ENCODE measurements around the gene CCDC8.
A peak's percentile ranks its signal among the peaks of the same experiment; 100 is the strongest.

Gene CCDC8

GRCh38 chr19:46374536-46375475 lies 38.6 kb downstream of the CCDC8 start:
- Histone ChIP-seq H3K4me1 (peaks cover 59% of the 10 kb centered on the region), H3K4me2 (peak overlapping the region; percentile 51; the same call in 1 of the 2 replicates), H3K9ac (no peak overlapping the region; the same call in 1 of the 2 replicates), H3K36me3 (peaks cover 91% of the 10 kb centered on the region), H3K27me3 (no peaks in the 10 kb centered on the region), H3K4me3 (no peak overlapping the region), H3K27ac (peak overlapping the region; percentile 71; the same call in 1 of the 2 replicates), H4K20me1 (peaks cover 81% of the 10 kb centered on the region), H3K9me3 (no peaks in the 10 kb centered on the region)
- no peak for TF ChIP-seq Cebpa-rat (IDR thresholded peaks at IDR 0.05)

- H3K9ac ChIP-seq: peak overlapping the region; percentile 48; the same call in 1 of the 2 replicates
- peaks cover 91% of the 10 kb centered on the region for H3K36me3 ChIP-seq
- no peaks in the 10 kb centered on the region for H3K27me3 ChIP-seq
- H3K4me3 ChIP-seq: no peak overlapping the region
- peak overlapping the region; percentile 55 for H3K4me2 ChIP-seq
- no peaks in the 10 kb centered on the region for H3K9me3 ChIP-seq
- peak overlapping the region; percentile 71 for H3K27ac ChIP-seq
- H4K20me1 ChIP-seq: peaks cover 88% of the 10 kb centered on the region
- no peak for TF ChIP-seq Cebpa-rat (IDR thresholded peaks at IDR 0.05)
- H3K4me1 ChIP-seq: peaks cover 59% of the 10 kb centered on the region
Observed at GRCh38 chr19:46373491-46374359, 39.6 kb downstream of the CCDC8 start.

GRCh38 chr19:46372901-46373490 lies 40.4 kb downstream of the CCDC8 start:
- H3K9ac ChIP-seq: peak overlapping the region; percentile 54; the same call in 1 of the 2 replicates
- peak overlapping the region; percentile 55 for H3K4me2 ChIP-seq
- H3K4me3 ChIP-seq: no peak overlapping the region
- no peaks in the 10 kb centered on the region for H3K9me3 ChIP-seq
- H3K27ac ChIP-seq: peak overlapping the region; percentile 47
- H3K4me1 ChIP-seq: peaks cover 60% of the 10 kb centered on the region
- no peaks in the 10 kb centered on the region for H3K27me3 ChIP-seq
- TF ChIP-seq Cebpa-rat (IDR thresholded peaks at IDR 0.05): no peak
- H3K36me3 ChIP-seq: peaks cover 91% of the 10 kb centered on the region
- H4K20me1 ChIP-seq: peaks cover 95% of the 10 kb centered on the region

- peak overlapping the region; percentile 54 for H3K9ac ChIP-seq
- no peak for TF ChIP-seq Cebpa-rat (IDR thresholded peaks at IDR 0.05)
- no peaks in the 10 kb centered on the region for H3K9me3 ChIP-seq
- H3K27me3 ChIP-seq: no peaks in the 10 kb centered on the region
- no peak overlapping the region for H3K4me3 ChIP-seq
- peaks cover 91% of the 10 kb centered on the region for H3K36me3 ChIP-seq
- peak overlapping the region; percentile 40; the same call in 1 of the 2 replicates for H3K27ac ChIP-seq
- H4K20me1 ChIP-seq: peaks cover 100% of the 10 kb centered on the region
- H3K4me2 ChIP-seq: peak overlapping the region; percentile 55
- peaks cover 68% of the 10 kb centered on the region for H3K4me1 ChIP-seq
Observed at GRCh38 chr19:46371371-46371901, 41.9 kb downstream of the CCDC8 start.

GRCh38 chr19:46369817-46370216 lies 43.5 kb downstream of the CCDC8 start:
- Histone ChIP-seq H3K4me2 (no peak overlapping the region), H3K27me3 (no peaks in the 10 kb centered on the region), H3K9me3 (no peaks in the 10 kb centered on the region), H3K9ac (no peak overlapping the region), H3K4me1 (peaks cover 68% of the 10 kb centered on the region), H3K27ac (no peak overlapping the region), H4K20me1 (peaks cover 100% of the 10 kb centered on the region), H3K4me3 (no peak overlapping the region), H3K36me3 (peaks cover 91% of the 10 kb centered on the region)
- TF ChIP-seq Cebpa-rat (IDR thresholded peaks at IDR 0.05): no peak

GRCh38 chr19:46368116-46368515 lies 45.2 kb downstream of the CCDC8 start:
- H3K4me3 ChIP-seq: no peak overlapping the region
- H4K20me1 ChIP-seq: peaks cover 100% of the 10 kb centered on the region
- TF ChIP-seq Cebpa-rat (IDR thresholded peaks at IDR 0.05): no peak
- H3K27ac ChIP-seq: no peak overlapping the region
- H3K4me2 ChIP-seq: no peak overlapping the region
- H3K36me3 ChIP-seq: peaks cover 93% of the 10 kb centered on the region
- no peak overlapping the region for H3K9ac ChIP-seq
- H3K4me1 ChIP-seq: peaks cover 53% of the 10 kb centered on the region
- H3K27me3 ChIP-seq: no peaks in the 10 kb centered on the region
- H3K9me3 ChIP-seq: no peaks in the 10 kb centered on the region

- H3K36me3 ChIP-seq: peaks cover 86% of the 10 kb centered on the region
- H3K4me2 ChIP-seq: no peak overlapping the region
- no peak overlapping the region for H3K4me3 ChIP-seq
- H3K27ac ChIP-seq: no peak overlapping the region
- H3K27me3 ChIP-seq: no peaks in the 10 kb centered on the region
- peaks cover 46% of the 10 kb centered on the region for H3K4me1 ChIP-seq
- H3K9ac ChIP-seq: no peak overlapping the region
- H3K9me3 ChIP-seq: no peaks in the 10 kb centered on the region
- TF ChIP-seq Cebpa-rat (IDR thresholded peaks at IDR 0.05): no peak
- peaks cover 98% of the 10 kb centered on the region for H4K20me1 ChIP-seq
Observed at GRCh38 chr19:46367426-46367825, 45.9 kb downstream of the CCDC8 start.

GRCh38 chr19:46366620-46367292 lies 46.6 kb downstream of the CCDC8 start:
- Histone ChIP-seq H3K4me1 (peaks cover 45% of the 10 kb centered on the region), H3K27ac (no peak overlapping the region), H3K36me3 (peaks cover 80% of the 10 kb centered on the region), H3K9me3 (no peaks in the 10 kb centered on the region), H3K4me2 (no peak overlapping the region), H3K4me3 (no peak overlapping the region), H3K9ac (no peak overlapping the region), H4K20me1 (peaks cover 98% of the 10 kb centered on the region), H3K27me3 (no peaks in the 10 kb centered on the region)
- TF ChIP-seq Cebpa-rat (IDR thresholded peaks at IDR 0.05): no peak

GRCh38 chr19:46365561-46365960 lies 47.8 kb downstream of the CCDC8 start:
- H3K4me1 ChIP-seq: peaks cover 39% of the 10 kb centered on the region
- no peak for TF ChIP-seq Cebpa-rat (IDR thresholded peaks at IDR 0.05)
- H3K9me3 ChIP-seq: no peaks in the 10 kb centered on the region
- H3K36me3 ChIP-seq: peaks cover 75% of the 10 kb centered on the region
- H3K9ac ChIP-seq: 0 out of 2 replicates have a peak overlapping the region, but pooled peaks have one; percentile 6
- no peak overlapping the region for H3K27ac ChIP-seq
- H3K27me3 ChIP-seq: no peaks in the 10 kb centered on the region
- peaks cover 98% of the 10 kb centered on the region for H4K20me1 ChIP-seq
- no peak overlapping the region for H3K4me3 ChIP-seq
- no peak overlapping the region for H3K4me2 ChIP-seq
